Colonic mucosa (tissue), 4 donors: ENCODE measurements around the gene IRGM. TPM values are rescaled to one million over a fixed set of nuclear protein-coding genes. Genes with fewer than 3 reads are reported as not detected.
"Not testable (repeated sequence)": the region's sequence is repeated elsewhere in the genome, so short reads cannot be mapped to it uniquely, and the experiment has no call there.

Experiments used
- DNase-seq: peaks from one replicate; pipeline ENCODE4 v3.0.0-alpha.2; 2020
- H3K27ac ChIP-seq: fragments of 200-600 bp; one replicate; pipeline ENCODE4 v1.8.0; 2021
- H3K27me3 ChIP-seq: fragments of 200-600 bp; one replicate; pipeline ENCODE4 v1.8.0; 2021
- H3K36me3 ChIP-seq: fragments of 200-600 bp; one replicate; pipeline ENCODE4 v1.8.0; 2021
- H3K4me1 ChIP-seq: fragments of 200-600 bp; one replicate; pipeline ENCODE4 v1.8.0; 2021; ENCODE audit warnings: mild to moderate bottlenecking
- H3K4me3 ChIP-seq: fragments of 200-600 bp; one replicate; pipeline ENCODE4 v1.8.0; 2021
- H3K9ac ChIP-seq, 2 donors: one replicate each; pipeline ENCODE4 v1.7.0; 2013; ENCODE audit warnings: control low read depth in 2 of 2, low read depth in 2 of 2, low read length in 2 of 2
- H3K9me3 ChIP-seq: fragments of 200-600 bp; one replicate; pipeline ENCODE4 v1.8.0; 2021
- intact Hi-C: fragments of 100-400 bp; cut with DNase I; formaldehyde crosslinking; loops from one replicate; pipeline ENCODE4 v1.14.1; 2022
- total RNA-seq, 2 donors: library from RNA; stranded (reverse); fragmentation: NEBNext Ultra II Directional in 1 of 2; extraction: Animal tissue kit (Norgen Biotek cat#: 25700) in 1 of 2; gene quantifications; one replicate each; pipeline ENCODE4 v1.2.1, GENCODE V29; 2021
- TF ChIP-seq, protein P1 (sequence below): fragments of 200-600 bp; IDR thresholded peaks from one replicate; pipeline ENCODE4 v1.8.0; 2022; ENCODE audit warnings: antibody characterized with exemption, mild to moderate bottlenecking
- donor health status: healthy.
- donor health status: DM: no; HTN: no; CAD: no.
- donor health status: DM: no; HTN: no; CAD: no.

Gene IRGM
- total RNA-seq, 2 donors from 2014 or later, result not detected

GRCh38 chr5:150816946-150817345, 29.4 kb upstream of the IRGM start:
- H3K27ac ChIP-seq, result no peak overlapping the region
- H3K4me1 ChIP-seq, result no peaks in the 10 kb centered on the region
- TF ChIP-seq, protein P1, sequence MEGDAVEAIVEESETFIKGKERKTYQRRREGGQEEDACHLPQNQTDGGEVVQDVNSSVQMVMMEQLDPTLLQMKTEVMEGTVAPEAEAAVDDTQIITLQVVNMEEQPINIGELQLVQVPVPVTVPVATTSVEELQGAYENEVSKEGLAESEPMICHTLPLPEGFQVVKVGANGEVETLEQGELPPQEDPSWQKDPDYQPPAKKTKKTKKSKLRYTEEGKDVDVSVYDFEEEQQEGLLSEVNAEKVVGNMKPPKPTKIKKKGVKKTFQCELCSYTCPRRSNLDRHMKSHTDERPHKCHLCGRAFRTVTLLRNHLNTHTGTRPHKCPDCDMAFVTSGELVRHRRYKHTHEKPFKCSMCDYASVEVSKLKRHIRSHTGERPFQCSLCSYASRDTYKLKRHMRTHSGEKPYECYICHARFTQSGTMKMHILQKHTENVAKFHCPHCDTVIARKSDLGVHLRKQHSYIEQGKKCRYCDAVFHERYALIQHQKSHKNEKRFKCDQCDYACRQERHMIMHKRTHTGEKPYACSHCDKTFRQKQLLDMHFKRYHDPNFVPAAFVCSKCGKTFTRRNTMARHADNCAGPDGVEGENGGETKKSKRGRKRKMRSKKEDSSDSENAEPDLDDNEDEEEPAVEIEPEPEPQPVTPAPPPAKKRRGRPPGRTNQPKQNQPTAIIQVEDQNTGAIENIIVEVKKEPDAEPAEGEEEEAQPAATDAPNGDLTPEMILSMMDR, result no peak
- H3K36me3 ChIP-seq, result no peaks in the 10 kb centered on the region
- H3K9me3 ChIP-seq, result no peaks in the 10 kb centered on the region
- no peak overlapping the region for H3K9ac ChIP-seq
- H3K4me3 ChIP-seq, result no peak overlapping the region
- intact Hi-C loops, result no loop called here
- H3K27me3 ChIP-seq, result no peaks in the 10 kb centered on the region
- no peak for DNase-seq

- no peak overlapping the region for H3K4me3 ChIP-seq
Measured at GRCh38 chr5:150829744-150830143, 16.6 kb upstream of the IRGM start.

DNA sequence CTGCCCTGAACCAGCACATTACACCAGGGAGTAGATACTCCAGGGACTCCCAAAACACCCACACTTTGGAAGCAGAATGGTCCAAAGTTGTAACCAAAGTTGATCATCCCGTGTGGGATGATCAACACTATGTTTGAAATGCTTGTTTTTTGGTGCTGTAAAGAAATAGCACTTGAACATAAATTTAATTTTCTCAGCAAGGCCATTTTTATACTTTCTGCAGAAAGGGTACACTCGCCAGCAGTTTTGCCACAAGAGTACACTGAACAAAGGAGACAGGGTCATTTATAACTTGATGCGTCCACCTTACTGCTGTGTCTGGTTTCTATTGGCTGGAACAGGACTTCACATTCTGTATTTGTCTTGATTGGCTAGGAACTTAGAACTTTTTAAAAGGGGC, 14.5 kb upstream of the IRGM start:
- DNase-seq, result not testable (repeated sequence)

More at GRCh38 chr5:150829744-150830143, 16.6 kb upstream of the IRGM start:
- H3K27me3 ChIP-seq, result no peaks in the 10 kb centered on the region
- H3K9me3 ChIP-seq, result no peaks in the 10 kb centered on the region
- H3K27ac ChIP-seq, result no peak overlapping the region
- H3K4me1 ChIP-seq, result no peaks in the 10 kb centered on the region
- no peak for DNase-seq
- H3K9ac ChIP-seq, result no peak overlapping the region
- no peaks in the 10 kb centered on the region for H3K36me3 ChIP-seq
- TF ChIP-seq, protein P1, result no peak
- intact Hi-C loops, result no loop called here

DNA sequence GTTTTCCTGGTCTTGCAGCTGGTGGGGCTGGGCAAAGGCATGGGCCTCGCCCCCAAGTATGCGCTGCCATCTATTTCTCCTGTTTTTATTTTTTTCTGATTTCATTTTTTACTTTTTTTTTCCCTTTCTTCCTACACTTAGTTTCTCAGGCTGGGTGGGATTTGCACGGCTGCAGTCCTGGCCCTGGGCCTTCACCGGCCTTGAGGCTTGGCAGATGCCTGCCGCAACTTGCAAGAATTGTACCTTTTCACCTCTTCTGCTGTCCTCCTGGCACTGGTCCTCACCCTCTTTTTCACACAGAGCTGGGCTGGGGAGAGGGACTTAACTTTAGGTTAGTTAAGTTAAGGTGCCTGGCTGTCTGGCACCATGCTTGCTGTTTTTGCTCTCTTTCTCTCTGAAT, 10.3 kb upstream of the IRGM start:
- H3K9ac ChIP-seq, result no peak overlapping the region
- H3K27me3 ChIP-seq, result no peaks in the 10 kb centered on the region
- H3K36me3 ChIP-seq, result no peaks in the 10 kb centered on the region
- no peak overlapping the region for H3K4me3 ChIP-seq
- no peaks in the 10 kb centered on the region for H3K4me1 ChIP-seq
- no peaks in the 10 kb centered on the region for H3K9me3 ChIP-seq
- no peak overlapping the region for H3K27ac ChIP-seq
- DNase-seq, result no peak
- TF ChIP-seq, protein P1, result no peak
- intact Hi-C loops, result no loop called here

More for the DNA sequence above, 14.5 kb upstream of the IRGM start:
- H3K4me3 ChIP-seq, H3K27me3 ChIP-seq, H3K9ac ChIP-seq, H3K9me3 ChIP-seq, H3K4me1 ChIP-seq, H3K27ac ChIP-seq, intact Hi-C loops, H3K36me3 ChIP-seq: not testable (repeated sequence)

- H3K4me1 ChIP-seq, result no peaks in the 10 kb centered on the region
- no peaks in the 10 kb centered on the region for H3K9me3 ChIP-seq
- H3K27ac ChIP-seq, result no peak overlapping the region
- H3K36me3 ChIP-seq, result no peaks in the 10 kb centered on the region
- no peak for DNase-seq
- no peak overlapping the region for H3K4me3 ChIP-seq
- H3K9ac ChIP-seq, result no peak overlapping the region
- TF ChIP-seq, protein P1, result no peak
- intact Hi-C loops, result no loop called here
- no peaks in the 10 kb centered on the region for H3K27me3 ChIP-seq
Measured at GRCh38 chr5:150836703-150837102, 9.6 kb upstream of the IRGM start.

DNA sequence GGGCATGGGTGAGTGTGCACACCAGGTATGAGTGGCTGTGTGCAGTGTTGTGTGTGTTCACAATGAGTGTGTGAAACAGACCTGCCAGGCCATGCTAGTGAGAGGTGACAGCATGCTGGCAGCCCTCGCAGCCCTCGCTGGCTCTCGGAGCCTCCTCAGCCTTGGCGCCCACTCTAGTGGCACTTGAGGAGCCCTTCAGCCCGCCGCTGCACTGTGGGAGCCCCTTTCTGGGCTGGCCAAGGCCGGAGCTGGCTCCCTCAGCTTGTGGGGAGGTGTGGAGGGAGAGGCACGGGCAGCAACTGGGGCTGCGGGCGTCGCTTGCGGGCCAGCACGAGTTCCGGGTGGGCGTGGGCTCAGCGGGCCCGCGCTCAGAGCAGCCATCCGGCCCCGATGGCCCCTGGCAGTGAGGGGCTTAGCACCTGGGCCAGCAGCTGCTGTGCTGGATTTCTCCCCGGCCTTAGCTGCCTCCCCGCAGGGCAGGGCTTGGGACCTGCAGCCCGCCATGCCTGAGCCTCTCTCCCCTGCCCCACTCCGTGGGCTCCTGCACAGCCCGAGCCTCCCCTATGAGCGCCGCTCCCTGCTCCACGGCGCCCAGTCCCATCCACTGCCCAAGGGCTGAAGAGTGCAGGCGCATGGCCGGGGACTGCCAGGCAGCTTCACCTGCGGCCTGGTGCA, 999 bp upstream of the IRGM start:
- H3K9me3 ChIP-seq, H3K4me1 ChIP-seq, H3K36me3 ChIP-seq, H3K4me3 ChIP-seq, DNase-seq, H3K27me3 ChIP-seq, H3K27ac ChIP-seq, H3K9ac ChIP-seq: not testable (repeated sequence)
- intact Hi-C loops, result loop anchor here (5.0 to 10.0 kb wide), 3 partner anchors 191 to 391 kb away; no protein-coding TSS in a partner anchor
